Nephron (organoid): ENCODE measurements around the gene ZNF892.
"Not testable (repeated sequence)": the region's sequence is repeated elsewhere in the genome, so short reads cannot be mapped to it uniquely, and the experiment has no call there.

Experiments used
- H3K27ac Mint-ChIP-seq, 3 experiments: 2 replicates each; pipeline ENCODE4 v1.8.0; 2020; ENCODE audit warnings: mixed read lengths in 3 of 3, mild to moderate bottlenecking in 2 of 3, moderate library complexity in 1 of 3
- H3K27me3 Mint-ChIP-seq: 2 replicates; pipeline ENCODE4 v1.8.0; 2021; ENCODE audit warnings: low read depth, mild to moderate bottlenecking, moderate library complexity, mixed read lengths
- H3K36me3 Mint-ChIP-seq: 2 replicates; pipeline ENCODE4 v1.8.0; 2020; ENCODE audit warnings: low read depth, mixed read lengths
- H3K4me1 Mint-ChIP-seq: 2 replicates; pipeline ENCODE4 v1.8.0; 2020; ENCODE audit warnings: mixed read lengths
- H3K4me3 Mint-ChIP-seq, 3 experiments: 2 replicates each; pipeline ENCODE4 v1.8.0; 2020; ENCODE audit warnings: mild to moderate bottlenecking in 3 of 3, mixed read lengths in 3 of 3, moderate library complexity in 2 of 3
- H3K9me3 Mint-ChIP-seq: 2 replicates; pipeline ENCODE4 v1.8.0; 2020; ENCODE audit warnings: mixed read lengths
- CTCF ChIP-seq, 3 experiments: fragments of 200-600 bp; sonication (generic); IDR thresholded peaks; one replicate each; pipeline ENCODE4 v1.5.0; 2021; ENCODE audit warnings: antibody characterized with exemption in 3 of 3; ENCODE audit not compliant: unreplicated experiment in 3 of 3

ZNF892 gene

GRCh38 chr2:95181774-95182173, 25.5 kb upstream of the ZNF892 start:
- no peak for TF ChIP-seq CTCF (IDR thresholded peaks at IDR 0.05; ENCODE audit: unreplicated experiment in 3 of 3)

GRCh38 chr2:95185197-95185596, 22.1 kb upstream of the ZNF892 start:
- no peaks in the 10 kb centered on the region for H3K4me1 Mint-ChIP-seq
- no peak for TF ChIP-seq CTCF (IDR thresholded peaks at IDR 0.05; ENCODE audit: unreplicated experiment in 3 of 3)
- no peaks in the 10 kb centered on the region for H3K27me3 Mint-ChIP-seq
- H3K36me3 Mint-ChIP-seq = peaks cover 48% of the 10 kb centered on the region
- H3K9me3 Mint-ChIP-seq = peaks cover 9% of the 10 kb centered on the region
- no peak overlapping the region for H3K4me3 Mint-ChIP-seq
- no peak overlapping the region for H3K27ac Mint-ChIP-seq

More at GRCh38 chr2:95181774-95182173, 25.5 kb upstream of the ZNF892 start:
- H3K27ac Mint-ChIP-seq = no peak overlapping the region
- peaks cover 74% of the 10 kb centered on the region for H3K36me3 Mint-ChIP-seq
- no peaks in the 10 kb centered on the region for H3K27me3 Mint-ChIP-seq
- H3K4me3 Mint-ChIP-seq = no peak overlapping the region
- H3K4me1 Mint-ChIP-seq = no peaks in the 10 kb centered on the region
- H3K9me3 Mint-ChIP-seq = peaks cover 13% of the 10 kb centered on the region

GRCh38 chr2:95185973-95186372, 21.3 kb upstream of the ZNF892 start:
- Mint-ChIP-seq H3K27ac (no peak overlapping the region), H3K4me1 (no peaks in the 10 kb centered on the region), H3K27me3 (peaks cover 1% of the 10 kb centered on the region), H3K36me3 (peaks cover 40% of the 10 kb centered on the region), H3K4me3 (no peak overlapping the region), H3K9me3 (peaks cover 5% of the 10 kb centered on the region)
- no peak for TF ChIP-seq CTCF (IDR thresholded peaks at IDR 0.05; ENCODE audit: unreplicated experiment in 3 of 3)

- H3K9me3 Mint-ChIP-seq, H3K4me1 Mint-ChIP-seq, H3K4me3 Mint-ChIP-seq, H3K36me3 Mint-ChIP-seq, H3K27ac Mint-ChIP-seq: not testable (repeated sequence)
- TF ChIP-seq CTCF (IDR thresholded peaks at IDR 0.05; ENCODE audit: unreplicated experiment in 3 of 3) = peak; percentile 50 to 65 (median 64)
- H3K27me3 Mint-ChIP-seq = peaks cover 12% of the 10 kb centered on the region
These were observed 14.4 kb upstream of the ZNF892 start for GRCh38 chr2:95192956-95193355.

- no peak overlapping the region for H3K27ac Mint-ChIP-seq
- H3K4me3 Mint-ChIP-seq = no peak overlapping the region
These were observed 3.4 kb upstream of the ZNF892 start for GRCh38 chr2:95203911-95204310.

More at GRCh38 chr2:95203911-95204310, 3.4 kb upstream of the ZNF892 start:
- Mint-ChIP-seq H3K9me3 (peaks cover 10% of the 10 kb centered on the region), H3K36me3 (peaks cover 16% of the 10 kb centered on the region), H3K4me1 (peaks cover 13% of the 10 kb centered on the region), H3K27me3 (peaks cover 10% of the 10 kb centered on the region)
- TF ChIP-seq CTCF (IDR thresholded peaks at IDR 0.05; ENCODE audit: unreplicated experiment in 3 of 3) = no peak
